Stimulated activated CD4-positive, alpha-beta T cell treated with anti-CD3 and anti-CD28 coated beads, Interleukin-4, amount 100 ng/mL, for 4 hours (primary cell): ENCODE results near the gene WTAP.
"Not testable (repeated sequence)": the region's sequence is repeated elsewhere in the genome, so short reads cannot be mapped to it uniquely, and the experiment has no call there.

Experiments
- DNase-seq, 2 experiments: peaks; one replicate each; pipeline ENCODE4 v3.0.0-alpha.2; 2020

WTAP gene

DNA sequence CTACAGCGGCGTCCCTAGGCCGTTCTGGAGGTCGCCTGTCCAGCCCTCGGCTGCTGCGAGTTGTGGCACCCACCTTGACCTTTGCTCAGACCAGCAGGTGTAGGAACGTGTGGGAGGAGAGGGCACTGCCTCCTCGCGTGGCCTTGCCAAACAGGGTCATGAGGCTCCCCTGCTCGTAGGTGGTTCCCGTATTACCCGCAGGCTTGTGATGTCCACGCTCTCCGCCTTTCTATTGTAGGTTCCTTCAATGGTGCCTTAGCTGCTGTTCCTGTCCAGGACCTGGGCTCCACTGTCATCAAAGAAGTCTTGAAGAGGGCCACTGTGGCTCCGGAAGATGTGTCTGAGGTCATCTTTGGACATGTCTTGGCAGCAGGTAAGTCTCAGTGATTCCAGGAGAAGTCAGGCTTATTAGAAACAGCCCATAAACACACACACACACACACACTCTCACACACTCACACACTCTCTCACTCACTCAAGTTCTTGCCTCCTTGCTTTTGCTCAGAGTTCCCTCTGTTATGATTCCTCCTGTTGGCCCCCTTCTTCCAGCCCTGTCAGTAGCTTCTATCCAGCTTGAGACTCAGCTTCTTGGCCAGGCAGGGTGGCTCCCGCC, 35.5 kb downstream of the WTAP start:
- peak; percentile 3 to 13 for DNase-seq

DNA sequence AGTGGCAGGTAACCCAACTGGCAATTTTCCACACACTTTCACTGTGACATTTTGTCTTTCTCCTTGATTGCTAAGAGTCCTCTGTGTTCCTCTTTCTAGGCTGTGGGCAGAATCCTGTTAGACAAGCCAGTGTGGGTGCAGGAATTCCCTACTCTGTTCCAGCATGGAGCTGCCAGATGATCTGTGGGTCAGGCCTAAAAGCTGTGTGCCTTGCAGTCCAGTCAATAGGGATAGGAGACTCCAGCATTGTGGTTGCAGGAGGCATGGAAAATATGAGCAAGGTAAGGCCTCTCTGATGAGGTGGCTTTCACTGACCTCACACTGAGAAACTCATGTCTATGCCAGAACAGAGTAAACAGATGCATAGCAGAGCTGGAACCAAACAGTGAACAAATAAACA, 39.6 kb downstream of the WTAP start:
- DNase-seq: no peak

DNA sequence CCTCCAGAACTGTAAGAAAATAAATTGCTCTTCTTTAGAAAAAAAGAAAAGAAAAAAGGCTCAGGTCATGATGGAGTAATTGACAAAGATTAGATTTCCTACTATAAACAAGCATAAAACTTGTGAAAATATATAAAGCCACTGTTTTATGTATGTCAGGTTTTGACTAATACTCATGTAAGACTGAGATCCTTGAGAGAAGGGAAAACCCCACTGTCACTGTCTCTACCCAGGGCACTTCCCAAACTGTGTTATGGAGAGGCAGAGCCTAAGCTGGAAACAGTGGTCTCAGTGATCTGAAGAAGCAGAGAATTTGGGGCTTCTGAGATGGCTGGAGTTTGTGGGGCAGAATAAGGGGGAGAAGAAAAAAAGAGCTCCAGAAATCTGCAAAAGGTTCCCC, 42.2 kb downstream of the WTAP start:
- no peak for DNase-seq

DNA sequence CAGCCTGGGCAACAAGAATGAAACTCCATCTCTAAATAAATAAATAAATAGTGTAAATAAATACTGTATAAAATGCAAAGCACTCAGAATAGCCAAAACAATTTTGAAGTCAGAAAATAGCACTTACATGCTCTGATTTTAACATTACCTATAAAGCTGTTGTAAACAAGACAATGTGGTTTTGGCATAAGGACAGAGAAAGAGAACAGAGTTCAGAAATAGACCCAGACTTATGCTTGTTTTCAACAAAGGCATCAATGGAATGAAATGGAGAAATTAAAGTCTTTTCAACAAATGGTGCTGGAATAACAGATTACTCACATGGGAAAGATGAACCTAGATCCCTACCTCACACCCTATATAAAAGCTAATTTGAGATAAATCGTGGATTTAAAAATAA, 44.9 kb downstream of the WTAP start:
- DNase-seq: no peak

DNA sequence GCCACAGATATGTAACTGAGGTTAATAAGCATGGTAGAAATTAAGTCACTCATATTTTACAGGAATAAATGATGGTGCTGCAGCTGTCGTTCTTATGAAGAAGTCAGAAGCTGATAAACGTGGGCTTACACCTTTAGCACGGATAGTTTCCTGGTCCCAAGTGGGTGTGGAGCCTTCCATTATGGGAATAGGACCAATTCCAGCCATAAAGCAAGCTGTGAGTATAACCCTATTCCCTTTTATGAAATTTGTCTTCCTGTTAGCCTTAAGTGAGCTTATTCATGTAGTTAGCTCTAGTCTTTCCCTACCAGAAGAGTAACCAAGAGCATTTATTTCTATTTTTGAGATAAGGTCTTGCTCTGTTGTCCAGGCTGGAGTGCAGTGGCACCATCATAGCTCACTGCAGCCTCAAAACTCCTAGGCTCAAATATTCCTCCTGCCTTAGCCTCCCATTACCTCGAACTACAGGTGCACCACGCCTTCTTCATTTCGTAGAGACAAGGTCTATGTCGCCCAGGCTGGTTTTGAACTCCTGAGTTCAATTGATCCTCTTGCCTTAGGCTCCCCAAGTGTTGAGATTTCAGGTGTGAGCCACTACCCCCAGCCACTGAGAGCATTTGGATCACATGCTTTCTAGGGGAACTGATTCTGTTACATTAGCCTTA, 50.1 kb downstream of the WTAP start:
- DNase-seq: no peak

DNA sequence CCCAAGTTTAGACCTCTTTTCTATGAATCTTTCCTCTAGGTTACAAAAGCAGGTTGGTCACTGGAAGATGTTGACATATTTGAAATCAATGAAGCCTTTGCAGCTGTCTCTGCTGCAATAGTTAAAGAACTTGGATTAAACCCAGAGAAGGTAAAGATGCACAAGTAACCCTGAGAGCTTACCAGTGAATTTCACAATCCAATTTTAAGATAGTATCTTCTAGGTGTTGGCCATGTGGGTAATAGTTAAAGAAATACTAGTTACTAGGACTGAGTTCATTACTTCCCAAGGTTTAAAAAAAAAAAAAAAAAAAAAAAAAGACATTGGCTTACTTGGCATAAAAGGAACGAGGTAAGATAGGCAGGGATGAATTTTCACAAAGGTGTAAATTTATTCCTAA, 50.8 kb downstream of the WTAP start:
- DNase-seq: no peak

DNA sequence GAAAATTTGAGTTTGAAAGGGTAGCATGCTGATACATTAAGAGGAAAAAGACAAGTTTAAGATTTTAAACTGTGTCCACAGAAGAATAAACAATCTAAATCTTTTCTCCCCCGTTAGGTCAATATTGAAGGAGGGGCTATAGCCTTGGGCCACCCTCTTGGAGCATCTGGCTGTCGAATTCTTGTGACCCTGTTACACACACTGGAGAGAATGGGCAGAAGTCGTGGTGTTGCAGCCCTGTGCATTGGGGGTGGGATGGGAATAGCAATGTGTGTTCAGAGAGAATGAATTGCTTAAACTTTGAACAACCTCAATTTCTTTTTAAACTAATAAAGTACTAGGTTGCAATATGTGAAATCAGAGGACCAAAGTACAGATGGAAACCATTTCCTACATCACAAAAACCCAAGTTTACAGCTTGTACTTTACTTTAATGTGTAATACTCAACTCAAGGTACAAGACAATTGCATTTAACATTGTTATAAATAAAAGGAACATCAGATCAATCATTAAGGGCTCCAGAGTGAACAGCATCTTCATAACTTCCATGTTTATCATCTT, 51.3 kb downstream of the WTAP start:
- no peak for DNase-seq

DNA sequence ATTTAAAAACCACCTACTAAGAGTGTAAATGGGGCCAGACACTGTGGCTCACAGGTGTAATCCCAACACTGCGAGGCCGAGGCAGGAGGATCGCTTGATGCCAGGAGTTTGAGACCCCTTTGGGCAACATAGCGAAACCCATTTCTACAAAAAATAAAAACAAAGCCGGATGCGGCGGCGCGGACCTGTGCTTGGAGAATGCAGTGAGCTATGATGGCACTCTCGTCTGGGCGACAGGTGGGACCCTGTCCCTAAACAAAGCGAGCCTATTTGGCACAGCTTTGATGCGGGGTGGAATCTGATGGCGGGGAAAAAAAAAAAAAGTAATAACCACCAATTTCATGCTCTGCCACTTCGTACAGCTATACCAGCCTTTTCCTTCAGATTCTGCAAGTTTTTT, 61.0 kb downstream of the WTAP start:
- no peak for DNase-seq

DNA sequence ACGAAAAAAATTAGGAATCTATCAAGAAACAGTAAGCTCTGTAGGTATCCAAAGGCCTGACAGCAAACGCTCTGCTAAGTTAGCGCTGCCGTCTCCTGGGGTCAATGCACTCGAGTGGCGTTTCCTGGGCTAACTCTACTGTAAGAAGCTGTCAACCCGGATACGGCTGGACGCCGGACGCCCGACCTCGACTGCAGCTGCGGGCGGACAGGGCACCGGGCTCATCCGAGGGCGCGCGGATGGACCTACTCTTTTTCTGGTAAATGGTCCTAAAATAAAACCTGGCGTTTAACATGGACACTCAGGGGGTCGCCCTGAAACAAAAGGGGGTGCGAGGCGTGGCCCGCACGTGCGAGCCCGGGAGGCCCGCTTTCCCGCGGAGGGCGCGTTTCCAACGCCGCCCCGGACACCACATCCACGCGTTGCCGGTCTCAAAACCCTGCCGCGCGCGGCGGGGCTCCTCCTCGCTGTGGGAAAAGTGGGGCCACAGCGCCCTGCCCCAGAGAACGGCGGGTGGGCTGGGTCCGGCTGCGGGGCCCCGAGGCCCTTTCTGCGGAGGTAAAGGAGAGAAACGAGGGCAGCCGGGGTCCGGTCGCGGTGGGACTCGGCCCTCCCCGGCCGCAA, 61.6 kb downstream of the WTAP start:
- DNase-seq: peak; percentile 6 to 18

DNA sequence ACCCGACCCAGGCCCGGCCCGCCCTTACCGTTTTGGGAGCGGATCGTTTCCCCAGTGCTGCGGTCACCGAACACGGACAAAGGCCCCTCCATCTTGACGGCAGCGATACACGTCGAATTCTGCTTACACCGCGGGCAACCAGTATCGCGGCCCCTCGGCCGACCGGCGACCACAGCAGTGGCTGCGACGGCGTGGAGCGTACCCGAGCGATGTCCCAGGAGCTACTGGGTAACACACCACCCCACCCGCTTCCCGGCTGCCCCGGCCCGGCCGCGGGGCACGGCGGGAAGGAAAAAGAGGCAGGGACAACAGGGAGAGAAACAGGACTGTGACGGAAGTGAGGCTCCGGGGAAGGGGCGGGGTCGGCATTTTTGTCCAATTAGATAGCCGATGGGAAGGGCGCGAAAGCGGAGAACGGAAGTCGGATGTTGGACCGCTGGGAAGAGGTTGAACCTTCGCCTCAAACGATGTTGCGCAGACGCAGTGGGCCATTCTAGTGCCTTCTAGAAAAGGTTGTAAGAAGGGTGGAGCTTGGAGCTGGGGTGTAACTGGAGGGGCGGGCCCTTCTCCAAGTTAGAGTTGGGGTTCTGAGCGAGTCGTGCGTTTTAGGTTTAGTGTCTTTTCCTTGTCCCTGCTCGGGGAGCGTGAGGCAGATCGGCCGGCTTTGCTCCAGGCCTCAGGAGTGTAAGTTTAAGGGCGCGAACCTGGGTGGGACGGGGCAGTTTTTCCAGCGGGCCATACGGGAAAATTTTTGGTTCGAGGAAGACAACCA, 62.3 kb downstream of the WTAP start, which contains the start of gene TCP1:
Gene TCP1, minus strand, starts transcription at position 226 of the 772 bp plus-strand sequence. Its CDS starts 134 bp downstream, at position 92.
- DNase-seq: peak; percentile 97 to 100

DNA sequence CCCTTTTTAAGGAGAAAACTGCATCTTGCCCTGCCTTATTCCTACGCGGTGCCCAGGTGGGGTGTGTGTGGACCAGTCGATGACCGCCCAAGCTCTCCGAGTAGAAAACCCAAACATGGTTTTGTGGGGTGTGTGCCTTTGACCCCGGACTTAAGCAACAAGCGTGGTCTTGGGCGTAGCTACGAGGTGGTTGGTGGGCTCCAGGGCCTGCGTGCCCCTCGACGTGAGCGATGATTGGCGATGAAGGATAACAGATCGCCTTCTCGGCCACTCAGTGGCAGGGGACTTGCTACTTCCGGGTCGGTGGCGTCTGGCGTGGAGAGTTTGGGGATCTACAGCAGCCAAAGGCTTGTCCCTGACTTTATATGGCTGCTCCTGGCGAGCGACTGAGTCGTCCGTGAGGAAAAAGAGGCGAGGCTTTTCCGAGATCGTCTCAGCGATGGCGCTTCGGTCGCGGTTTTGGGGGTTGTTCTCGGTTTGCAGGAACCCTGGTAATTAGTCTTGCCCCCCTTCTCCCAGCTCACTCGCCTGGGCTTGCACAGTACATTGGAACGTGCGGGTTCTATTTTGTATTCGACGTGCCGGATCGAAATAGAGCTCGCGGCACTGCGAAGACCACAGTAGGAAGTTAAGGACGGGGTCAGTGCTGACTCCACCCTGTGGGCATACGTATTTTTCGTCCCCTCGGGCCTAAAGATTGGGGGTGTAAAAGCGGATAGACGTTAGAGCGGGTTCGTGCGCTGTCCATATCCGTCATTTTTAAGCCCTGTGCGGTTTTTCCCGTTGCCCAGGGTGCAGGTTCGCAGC, 63.0 kb downstream of the WTAP start, which contains the start of gene MRPL18:
Gene MRPL18, plus strand, starts transcription at position 319 of the 807 bp plus-strand sequence. Its CDS starts 121 bp downstream, at position 440.
- peak; percentile 81 to 88 for DNase-seq

DNA sequence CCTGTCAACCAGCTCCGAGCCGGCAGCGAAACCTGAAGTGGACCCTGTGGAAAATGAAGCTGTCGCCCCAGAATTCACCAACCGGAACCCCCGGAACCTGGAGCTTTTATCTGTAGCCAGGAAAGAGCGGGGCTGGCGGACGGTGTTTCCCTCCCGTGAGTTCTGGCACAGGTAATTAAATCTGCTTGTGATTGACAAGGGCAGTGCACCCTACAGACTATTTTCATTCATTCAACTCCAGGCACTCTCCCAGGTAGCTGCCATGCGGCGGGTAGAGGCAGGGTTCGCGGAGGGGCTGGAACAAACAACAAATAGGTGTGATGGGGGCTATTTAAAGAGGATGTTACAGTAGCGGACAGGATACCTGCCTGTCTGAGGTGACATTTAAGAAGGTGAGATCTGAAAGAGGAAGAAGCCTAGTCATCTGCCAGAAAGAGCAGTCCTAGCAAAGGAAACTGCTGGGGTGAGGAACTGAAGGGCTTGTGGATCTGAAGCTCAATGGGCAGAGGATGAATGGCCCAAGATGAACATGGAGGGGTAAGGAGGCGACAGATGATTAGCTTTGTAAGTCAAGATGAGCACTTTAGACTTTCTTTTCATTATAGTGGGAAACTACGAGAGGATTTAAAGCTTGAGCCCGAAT, 63.8 kb downstream of the WTAP start:
- DNase-seq: peak in 1 of 2 experiments; percentile 1

DNA sequence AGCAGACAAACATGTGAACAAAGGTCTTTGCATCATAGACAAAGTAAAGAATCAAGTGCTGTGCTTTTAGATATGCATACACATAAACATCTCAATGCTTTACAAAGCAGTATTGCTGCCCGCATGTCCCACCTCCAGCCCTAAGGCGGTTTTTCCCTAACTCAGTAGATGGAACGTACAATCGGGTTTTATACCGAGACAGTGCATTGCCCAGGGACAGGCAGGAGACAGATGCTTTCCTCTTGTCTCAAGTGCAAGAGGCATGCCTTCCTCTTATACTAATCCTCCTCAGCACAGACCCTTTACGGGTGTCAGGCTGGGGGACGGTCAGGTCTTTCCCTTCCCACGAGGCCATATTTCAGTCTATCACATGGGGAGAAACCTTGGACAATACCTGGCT, 67.7 kb downstream of the WTAP start:
- DNase-seq: not testable (repeated sequence)

DNA sequence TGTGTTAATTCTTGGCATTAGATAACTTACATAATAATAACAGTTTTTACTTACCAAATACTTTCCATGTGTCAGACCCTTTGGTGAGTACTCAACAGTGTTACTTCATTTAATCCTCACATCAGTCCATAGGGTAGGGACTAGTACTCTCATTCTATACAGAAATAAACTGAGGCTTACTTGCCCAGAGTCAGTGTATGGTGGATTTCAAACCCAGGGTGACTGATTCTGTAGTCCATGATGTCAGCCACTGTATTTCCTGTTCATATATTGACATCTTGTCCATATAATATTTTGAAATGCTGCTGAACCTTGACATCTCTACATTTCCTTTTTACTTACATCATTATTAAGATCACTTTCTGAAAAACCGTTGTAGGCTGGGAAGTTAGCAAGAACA, 70.2 kb downstream of the WTAP start:
- DNase-seq: no peak

DNA sequence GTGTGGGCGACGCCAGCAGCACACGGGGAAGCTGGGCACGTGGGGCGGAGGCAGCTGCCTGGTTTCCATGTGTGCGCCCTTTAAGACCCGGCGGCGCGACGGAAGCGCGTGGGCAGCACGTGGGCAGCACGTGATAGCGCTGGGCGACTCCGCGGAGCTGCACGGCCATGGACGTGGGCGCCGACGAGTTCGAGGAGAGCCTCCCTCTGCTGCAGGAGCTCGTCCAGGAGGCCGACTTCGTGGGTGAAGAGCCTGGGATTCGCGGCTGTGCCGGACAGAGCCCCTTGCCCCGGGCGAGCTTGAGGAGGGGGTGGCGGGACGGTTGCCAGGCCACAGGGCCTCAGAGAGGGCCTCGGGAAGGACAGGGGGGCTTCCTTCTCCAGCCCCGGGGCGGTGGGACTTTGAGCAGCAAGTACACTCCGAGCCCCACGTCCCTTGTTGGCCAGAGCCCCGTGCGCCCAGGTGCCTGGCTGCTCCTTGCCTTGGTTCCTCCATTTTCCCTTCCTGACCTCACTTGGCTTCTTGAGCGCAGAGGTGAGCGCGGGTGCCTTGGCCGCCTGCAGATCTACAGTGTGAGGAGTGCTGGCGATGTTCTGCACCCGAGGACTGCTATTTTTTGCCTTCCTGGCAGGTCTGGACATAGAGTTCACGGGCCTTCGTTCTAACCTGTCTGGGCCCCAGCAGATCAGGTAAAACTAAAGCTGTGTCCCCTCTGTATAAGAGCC, 73.0 kb downstream of the WTAP start, which contains the start of gene PNLDC1:
Gene PNLDC1, plus strand, starts transcription at position 136 of the 725 bp plus-strand sequence. Its CDS starts 32 bp downstream, at position 168.
- DNase-seq: no peak

DNA sequence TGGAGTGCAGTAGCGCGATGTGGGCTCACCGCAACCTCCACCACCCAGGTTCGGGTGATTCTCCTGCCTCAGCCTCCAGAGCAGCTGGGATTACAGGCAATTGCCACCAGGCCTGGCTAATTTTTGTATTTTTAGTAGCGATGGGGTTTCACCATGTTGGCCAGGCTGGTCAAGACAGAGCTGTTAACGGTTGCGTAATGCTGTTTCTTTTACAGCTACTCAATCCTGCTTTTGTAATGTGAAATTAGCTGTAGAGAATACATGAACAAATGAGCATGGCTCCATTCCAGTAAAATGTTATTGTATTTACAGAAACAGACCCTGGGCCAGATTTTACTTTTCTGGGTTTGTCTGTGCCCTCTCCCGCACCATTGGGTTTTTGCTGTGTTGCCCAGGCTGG, 74.6 kb downstream of the WTAP start:
- DNase-seq: no peak

DNA sequence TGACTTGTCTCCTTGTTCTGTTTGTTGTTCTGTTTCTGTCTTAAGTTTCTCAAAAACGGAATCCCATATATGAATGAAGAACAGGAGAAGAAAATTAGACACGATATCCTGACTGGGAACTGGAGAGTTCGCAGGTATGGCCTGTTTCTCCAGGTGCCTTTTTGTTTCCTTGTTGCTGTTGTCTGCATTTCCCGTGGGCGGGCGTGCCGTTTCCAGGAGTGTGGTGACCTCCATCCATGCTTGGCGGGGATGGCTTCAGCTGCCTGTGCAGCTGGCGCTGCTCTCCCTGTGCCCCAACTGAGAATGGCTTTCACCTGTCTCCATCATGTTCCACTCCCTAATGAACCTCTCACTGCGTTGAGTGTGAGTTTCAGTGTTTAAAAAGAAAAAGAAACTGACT, 77.2 kb downstream of the WTAP start:
- no peak for DNase-seq

DNA sequence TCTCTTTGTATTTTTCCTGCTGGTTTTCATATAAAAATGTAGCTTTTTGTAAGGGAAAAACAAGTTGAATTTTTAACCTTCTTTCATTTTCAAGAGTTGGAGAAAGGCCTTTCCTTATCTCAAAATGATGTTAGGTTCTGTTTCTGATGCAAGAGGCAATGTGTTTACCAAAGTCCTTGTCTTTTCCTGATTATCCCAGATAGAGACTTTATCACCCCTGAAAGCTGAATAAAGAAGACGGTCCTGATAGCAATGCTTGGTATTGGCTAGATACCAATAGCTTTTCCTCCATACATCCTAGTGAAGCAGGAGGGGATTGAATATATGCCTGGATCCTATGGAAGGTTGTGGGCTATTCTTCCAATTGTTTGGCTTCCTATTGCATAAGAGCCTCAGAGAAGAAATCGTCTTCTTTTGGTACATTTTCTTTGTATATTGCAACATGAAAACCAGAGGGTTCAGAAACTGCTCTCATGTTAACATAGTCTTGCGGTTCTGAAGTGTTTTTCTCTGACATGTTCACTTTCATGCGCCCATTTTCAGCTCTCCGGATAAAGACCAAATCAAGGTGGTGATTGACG, 78.2 kb downstream of the WTAP start:
- no peak for DNase-seq
